Mesothelial cell of epicardium (in vitro differentiated cells): ENCODE results near the gene ZNF385D. TPM values are rescaled to one million over a fixed set of nuclear protein-coding genes. Genes with fewer than 3 reads are reported as not detected.

Source experiments
- DNase-seq, 2 experiments: peaks; one replicate each; pipeline ENCODE4 v3.0.0; 2021; ENCODE audit warnings: low spot score in 2 of 2; ENCODE audit not compliant: unreplicated experiment in 2 of 2
- H3K27ac Mint-ChIP-seq: 2 replicates; pipeline ENCODE4 v1.8.0; 2021; ENCODE audit warnings: mixed read lengths
- H3K27me3 Mint-ChIP-seq: 2 replicates; pipeline ENCODE4 v1.8.0; 2021; ENCODE audit warnings: low read depth, mixed read lengths
- H3K36me3 Mint-ChIP-seq: 2 replicates; pipeline ENCODE4 v1.8.0; 2021; ENCODE audit warnings: mixed read lengths
- H3K4me1 Mint-ChIP-seq: 2 replicates; pipeline ENCODE4 v1.8.0; 2021; ENCODE audit warnings: mixed read lengths
- H3K4me3 Mint-ChIP-seq: 2 replicates; pipeline ENCODE4 v1.8.0; 2021; ENCODE audit warnings: mild to moderate bottlenecking, moderate library complexity, mixed read lengths
- H3K9me3 Mint-ChIP-seq: 2 replicates; pipeline ENCODE4 v1.8.0; 2021; ENCODE audit warnings: mixed read lengths
- total RNA-seq: library from RNA; stranded (reverse); gene quantifications from 3 replicates; pipeline ENCODE4 v1.2.1, GENCODE V29; 2021
- TF ChIP-seq, protein P1 (sequence below): fragments of 200-600 bp; sonication (generic); IDR thresholded peaks from one replicate; pipeline ENCODE4 v1.5.0; 2021; ENCODE audit warnings: antibody characterized with exemption; ENCODE audit not compliant: unreplicated experiment

The ZNF385D gene
- total RNA-seq, 1 donor from 2014 or later: 3.7 TPM

DNA sequence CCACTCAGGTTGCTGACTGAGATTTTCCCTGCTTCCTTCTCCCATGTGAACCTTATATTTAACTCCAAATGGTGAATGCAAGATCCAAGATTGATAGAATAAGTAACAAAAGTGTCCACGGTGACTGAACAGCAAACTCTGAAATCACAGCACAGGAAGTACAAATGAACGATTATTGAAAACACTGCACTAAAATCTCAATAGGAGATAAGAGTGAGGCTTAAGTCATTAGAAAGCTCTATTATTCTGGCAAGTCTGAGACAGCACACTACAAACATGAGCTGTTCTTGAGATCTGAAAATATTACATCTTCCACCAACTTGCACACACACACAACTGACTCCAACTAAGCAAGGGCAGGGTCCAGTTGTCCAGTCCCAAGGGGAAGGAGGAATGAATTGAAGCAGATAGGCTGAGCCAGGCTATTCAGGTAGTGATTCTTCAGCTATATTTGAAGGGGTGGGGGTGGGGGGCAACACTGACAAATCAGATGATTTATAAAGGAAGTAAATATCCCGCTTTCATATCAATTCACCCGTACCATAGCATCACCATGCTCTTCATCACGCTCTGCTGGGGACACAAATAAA lies 2.9 kb downstream of the ZNF385D start:
- H3K4me3 Mint-ChIP-seq: no peak overlapping the region
- TF ChIP-seq, protein P1, sequence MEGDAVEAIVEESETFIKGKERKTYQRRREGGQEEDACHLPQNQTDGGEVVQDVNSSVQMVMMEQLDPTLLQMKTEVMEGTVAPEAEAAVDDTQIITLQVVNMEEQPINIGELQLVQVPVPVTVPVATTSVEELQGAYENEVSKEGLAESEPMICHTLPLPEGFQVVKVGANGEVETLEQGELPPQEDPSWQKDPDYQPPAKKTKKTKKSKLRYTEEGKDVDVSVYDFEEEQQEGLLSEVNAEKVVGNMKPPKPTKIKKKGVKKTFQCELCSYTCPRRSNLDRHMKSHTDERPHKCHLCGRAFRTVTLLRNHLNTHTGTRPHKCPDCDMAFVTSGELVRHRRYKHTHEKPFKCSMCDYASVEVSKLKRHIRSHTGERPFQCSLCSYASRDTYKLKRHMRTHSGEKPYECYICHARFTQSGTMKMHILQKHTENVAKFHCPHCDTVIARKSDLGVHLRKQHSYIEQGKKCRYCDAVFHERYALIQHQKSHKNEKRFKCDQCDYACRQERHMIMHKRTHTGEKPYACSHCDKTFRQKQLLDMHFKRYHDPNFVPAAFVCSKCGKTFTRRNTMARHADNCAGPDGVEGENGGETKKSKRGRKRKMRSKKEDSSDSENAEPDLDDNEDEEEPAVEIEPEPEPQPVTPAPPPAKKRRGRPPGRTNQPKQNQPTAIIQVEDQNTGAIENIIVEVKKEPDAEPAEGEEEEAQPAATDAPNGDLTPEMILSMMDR: no peak
- H3K27ac Mint-ChIP-seq: no peak overlapping the region
- no peak for DNase-seq
- no peaks in the 10 kb centered on the region for H3K36me3 Mint-ChIP-seq
- H3K9me3 Mint-ChIP-seq: no peaks in the 10 kb centered on the region
- H3K4me1 Mint-ChIP-seq: peaks cover 15% of the 10 kb centered on the region
- peaks cover 64% of the 10 kb centered on the region for H3K27me3 Mint-ChIP-seq

DNA sequence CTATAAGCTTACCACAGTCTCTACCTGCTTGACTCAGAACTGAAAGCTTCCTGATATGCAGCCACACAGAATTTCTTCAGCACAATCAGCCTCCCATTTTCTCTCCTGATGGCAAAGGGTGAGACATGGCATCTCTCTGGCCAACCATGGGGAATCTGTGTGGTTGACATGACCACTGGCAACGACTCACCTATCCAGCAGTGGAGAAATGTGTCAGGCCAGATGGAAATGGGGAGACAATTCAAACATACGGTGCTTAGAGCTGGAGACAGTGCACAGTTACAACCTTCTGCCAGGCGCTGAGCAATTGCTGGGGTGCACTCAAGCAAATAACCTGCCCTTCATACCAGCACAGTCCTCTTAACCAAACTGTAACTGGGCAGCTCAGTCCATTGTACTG lies 3.6 kb downstream of the ZNF385D start:
- Mint-ChIP-seq H3K4me3 (no peak overlapping the region), H3K9me3 (no peaks in the 10 kb centered on the region)

DNA sequence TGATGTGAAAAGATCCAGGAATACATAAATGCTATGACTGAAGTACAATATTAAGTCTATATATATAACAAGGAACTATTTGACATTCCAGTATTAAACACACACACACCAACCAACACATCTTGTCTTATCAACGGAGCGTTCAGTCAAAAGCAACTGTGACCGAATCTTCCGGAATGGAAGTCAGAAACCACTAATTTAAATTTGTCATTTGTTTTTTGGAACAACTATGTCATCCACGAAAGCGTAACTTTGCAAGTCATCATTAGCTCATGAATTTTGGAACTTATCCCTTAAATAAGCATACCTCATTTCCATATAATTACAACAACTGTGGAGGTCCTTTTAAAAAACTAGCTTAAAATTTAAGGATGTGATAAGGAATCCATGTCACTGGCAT lies 5.0 kb downstream of the ZNF385D start:
- no peak overlapping the region for H3K27ac Mint-ChIP-seq
- H3K27me3 Mint-ChIP-seq: peaks cover 52% of the 10 kb centered on the region
- H3K4me1 Mint-ChIP-seq: peaks cover 10% of the 10 kb centered on the region
- DNase-seq: no peak
- H3K9me3 Mint-ChIP-seq: no peaks in the 10 kb centered on the region
- H3K4me3 Mint-ChIP-seq: no peak overlapping the region
- no peaks in the 10 kb centered on the region for H3K36me3 Mint-ChIP-seq
- TF ChIP-seq, protein P1: no peak

More for the DNA sequence above, 3.6 kb downstream of the ZNF385D start:
- no peak overlapping the region for H3K27ac Mint-ChIP-seq
- no peak for DNase-seq
- peaks cover 15% of the 10 kb centered on the region for H3K4me1 Mint-ChIP-seq
- no peaks in the 10 kb centered on the region for H3K36me3 Mint-ChIP-seq
- peaks cover 61% of the 10 kb centered on the region for H3K27me3 Mint-ChIP-seq
- TF ChIP-seq, protein P1: no peak

DNA sequence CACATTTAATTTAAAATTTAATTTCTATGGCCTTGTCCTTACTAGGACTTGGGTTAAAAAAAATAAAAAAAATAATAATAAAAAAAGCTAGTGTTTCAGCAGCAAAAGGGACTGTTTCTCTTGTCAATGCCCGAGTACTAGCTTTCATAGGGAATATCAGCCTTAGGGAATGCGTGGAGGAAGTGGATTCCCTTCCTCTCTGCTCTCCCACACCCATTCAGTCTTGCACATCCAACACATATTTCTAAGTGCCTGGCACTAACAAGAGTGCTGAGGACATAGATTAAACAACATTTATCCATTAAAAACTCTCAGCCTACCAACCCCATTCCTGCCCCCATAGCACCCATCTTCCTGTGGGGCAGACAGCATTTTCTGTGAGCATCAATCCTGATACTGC lies 6.2 kb downstream of the ZNF385D start:
- no peak for DNase-seq
- Mint-ChIP-seq H3K36me3 (no peaks in the 10 kb centered on the region), H3K4me3 (no peak overlapping the region), H3K4me1 (no peaks in the 10 kb centered on the region), H3K9me3 (no peaks in the 10 kb centered on the region), H3K27ac (no peak overlapping the region), H3K27me3 (peaks cover 41% of the 10 kb centered on the region)
- TF ChIP-seq, protein P1: no peak

DNA sequence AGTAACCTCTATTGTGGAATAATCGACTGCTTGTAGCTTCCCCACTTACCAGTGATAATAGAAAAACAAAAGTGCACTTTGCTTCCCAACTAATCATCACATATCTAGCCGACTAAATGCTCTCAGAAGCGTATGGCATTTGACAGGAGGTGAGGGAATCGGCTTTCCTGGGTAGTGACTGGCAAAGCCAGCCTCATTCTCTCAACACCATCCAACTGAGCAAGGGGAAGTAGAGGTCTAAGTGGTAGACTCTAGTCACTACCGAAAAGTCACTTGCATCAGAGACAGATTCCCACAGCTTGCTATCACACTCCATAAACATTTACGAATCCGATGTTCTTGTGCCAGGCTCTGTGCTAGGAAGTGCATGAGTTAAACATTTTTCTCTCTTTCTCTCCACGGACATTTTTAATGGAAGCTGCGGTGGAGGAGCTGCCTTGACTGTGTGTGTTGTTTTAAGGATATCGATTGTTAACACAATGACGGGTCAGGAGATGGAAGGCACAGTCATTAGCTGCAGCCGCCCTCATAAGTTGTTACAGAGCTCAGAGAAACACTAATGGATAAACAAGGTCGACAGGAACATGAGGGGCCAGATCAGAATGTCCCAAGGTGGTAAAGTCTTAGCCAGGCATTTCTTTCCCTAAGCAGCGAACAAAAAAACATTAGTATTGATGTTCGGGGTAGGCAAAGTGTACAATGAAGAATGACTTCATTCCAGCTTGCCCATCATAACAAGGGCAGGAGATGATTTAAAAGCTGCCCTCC lies 11.9 kb downstream of the ZNF385D start:
- Mint-ChIP-seq H3K4me1 (peaks cover 3% of the 10 kb centered on the region), H3K36me3 (no peaks in the 10 kb centered on the region), H3K9me3 (no peaks in the 10 kb centered on the region), H3K27ac (no peak overlapping the region), H3K4me3 (no peak overlapping the region), H3K27me3 (peaks cover 6% of the 10 kb centered on the region)
- no peak for DNase-seq
- TF ChIP-seq, protein P1: no peak
